Lower lobe of right lung (tissue), 2 donors: ENCODE data around the gene PSMB5. TPM values are rescaled to one million over a fixed set of nuclear protein-coding genes. Genes with fewer than 3 reads are reported as not detected.

ENCODE experiments used
- ATAC-seq, 2 donors: fragments of 200-7000 bp; cut with Tn5 transposase; one replicate each; pipeline ENCODE4 v1.9.1; 2020 to 2022; ENCODE audit warnings: mild to moderate bottlenecking in 2 of 2, moderate library complexity in 2 of 2
- DNase-seq: peaks from one replicate; pipeline ENCODE4 v3.0.0-alpha.2; 2020
- H3K27ac ChIP-seq: fragments of 200-600 bp; one replicate; pipeline ENCODE4 v1.8.0; 2022
- H3K27me3 ChIP-seq: fragments of 200-600 bp; one replicate; pipeline ENCODE4 v1.8.0; 2022; ENCODE audit warnings: low read depth
- H3K36me3 ChIP-seq: fragments of 200-600 bp; one replicate; pipeline ENCODE4 v1.8.0; 2022; ENCODE audit warnings: mild to moderate bottlenecking
- H3K4me1 ChIP-seq: fragments of 200-600 bp; one replicate; pipeline ENCODE4 v1.8.0; 2022
- H3K4me3 ChIP-seq: fragments of 200-600 bp; one replicate; pipeline ENCODE4 v1.8.0; 2022; ENCODE audit warnings: mild to moderate bottlenecking
- H3K9me3 ChIP-seq: fragments of 200-600 bp; one replicate; pipeline ENCODE4 v1.8.0; 2022
- CTCF ChIP-seq: fragments of 200-600 bp; IDR thresholded peaks from one replicate; pipeline ENCODE4 v1.8.0; 2022; ENCODE audit warnings: antibody characterized with exemption, mild to moderate bottlenecking
- intact Hi-C: fragments of 100-400 bp; cut with DNase I; formaldehyde crosslinking; loops from one replicate; pipeline ENCODE4 v1.11.0; 2022
- total RNA-seq: library from RNA; stranded (reverse); fragmentation: NEBNext Ultra II Directional; extraction: Animal tissue kit (Norgen Biotek cat#: 25700); gene quantifications from one replicate; pipeline ENCODE4 v1.2.1, GENCODE V29; 2021
- donor health status: DM: no; HTN: yes; CAD: no; lungs with severe emphysema.

PSMB5 gene
- total RNA-seq, 1 donor from 2014 or later: 71.5 TPM

GRCh38 chr14:23023022-23023794 is 11.5 kb downstream of the PSMB5 start:
- ATAC-seq: no peak
- H3K27me3 ChIP-seq: no peaks in the 10 kb centered on the region
- DNase-seq: no peak
- peaks cover 40% of the 10 kb centered on the region for H3K36me3 ChIP-seq
- intact Hi-C loops: no loop called here
- no peak overlapping the region for H3K27ac ChIP-seq
- no peak for TF ChIP-seq CTCF
- no peaks in the 10 kb centered on the region for H3K9me3 ChIP-seq
- H3K4me1 ChIP-seq: no peaks in the 10 kb centered on the region
- no peak overlapping the region for H3K4me3 ChIP-seq

GRCh38 chr14:23021889-23022442 is 12.7 kb downstream of the PSMB5 start:
- Histone ChIP-seq H3K27ac (no peak overlapping the region), H3K36me3 (peaks cover 28% of the 10 kb centered on the region), H3K9me3 (no peaks in the 10 kb centered on the region), H3K27me3 (no peaks in the 10 kb centered on the region), H3K4me3 (no peak overlapping the region), H3K4me1 (no peaks in the 10 kb centered on the region)
- intact Hi-C loops: no loop called here
- DNase-seq (no peak), ATAC-seq (no peak)
- no peak for TF ChIP-seq CTCF

- no peaks in the 10 kb centered on the region for H3K9me3 ChIP-seq
- no peaks in the 10 kb centered on the region for H3K27me3 ChIP-seq
- TF ChIP-seq CTCF: no peak
- no peak overlapping the region for H3K27ac ChIP-seq
- intact Hi-C loops: no loop called here
- ATAC-seq (no peak), DNase-seq (no peak)
- H3K4me1 ChIP-seq: no peaks in the 10 kb centered on the region
- peaks cover 22% of the 10 kb centered on the region for H3K36me3 ChIP-seq
- H3K4me3 ChIP-seq: no peak overlapping the region
Measured at GRCh38 chr14:23021434-23021833, 13.3 kb downstream of the PSMB5 start.

- Histone ChIP-seq H3K4me1 (no peaks in the 10 kb centered on the region), H3K9me3 (no peaks in the 10 kb centered on the region), H3K4me3 (no peak overlapping the region), H3K27me3 (no peaks in the 10 kb centered on the region), H3K27ac (no peak overlapping the region), H3K36me3 (peaks cover 12% of the 10 kb centered on the region)
- ATAC-seq: no peak
- intact Hi-C loops: no loop called here
- no peak for DNase-seq
- no peak for TF ChIP-seq CTCF
Measured at GRCh38 chr14:23020143-23021128, 14.3 kb downstream of the PSMB5 start.

- DNase-seq: no peak
- H3K9me3 ChIP-seq: no peaks in the 10 kb centered on the region
- no peaks in the 10 kb centered on the region for H3K4me1 ChIP-seq
- no peaks in the 10 kb centered on the region for H3K36me3 ChIP-seq
- H3K27ac ChIP-seq: no peak overlapping the region
- H3K27me3 ChIP-seq: no peaks in the 10 kb centered on the region
- TF ChIP-seq CTCF: no peak
- intact Hi-C loops: no loop called here
- no peak for ATAC-seq
- H3K4me3 ChIP-seq: no peak overlapping the region
Measured at GRCh38 chr14:23018107-23018506, 16.6 kb downstream of the PSMB5 start.
